HepG2 (cell line): Measurements from ENCODE around the gene PHB1. TPM values are rescaled to one million over a fixed set of nuclear protein-coding genes. Genes with fewer than 3 reads are reported as not detected.

Experiments used
- ATAC-seq: fragments of 200-7000 bp; cut with Tn5 transposase; 3 replicates; pipeline ENCODE4 v1.9.1; 2020; ENCODE audit warnings: mild to moderate bottlenecking, moderate library complexity
- BruUV-seq: library from RNA; stranded (reverse); fragments of 400-500 nt; replicated peaks from 2 replicates; lab custom pipeline; 2021; lab: Mats Ljungman, UMichigan
- CTCF ChIA-PET: fragments of 300-600 bp; formaldehyde crosslinking; extraction: SDS; loops from one replicate; lab custom pipeline; 2021; ENCODE audit warnings: low total read pairs, inconsistent platforms, low intra/inter-chr PET ratio; lab: Yijun Ruan, JAX
- POLR2A ChIA-PET: fragments of 350-600 bp; sonication (Branson Sonifier 250); formaldehyde crosslinking; loops from one replicate; lab custom pipeline; 2020; ENCODE audit warnings: antibody characterized with exemption, inconsistent platforms; lab: Yijun Ruan, JAX
- DNase-seq: peaks from one replicate; pipeline ENCODE4 v3.0.0-alpha.2; 2015; ENCODE audit warnings: low spot score
- FAIRE-seq: peaks from 3 replicates; lab custom pipeline; 2011; peaks lifted over from hg19 to GRCh38; lab: Jason Lieb, UNC
- H2AFZ ChIP-seq: one replicate; pipeline ENCODE4 v1.6.1; 2011; ENCODE audit warnings: low read length, inconsistent platforms
- H3K27ac ChIP-seq: fragments of 300-600 bp; 3 replicates; pipeline ENCODE4 v1.8.0; 2011; ENCODE audit warnings: mixed run types, mild to moderate bottlenecking, mixed read lengths, low read length, inconsistent platforms; ENCODE audit not compliant: insufficient read depth; ENCODE audit errors: extremely low read length
- H3K27me3 ChIP-seq, 2 experiments: fragments of 200-600 bp in 1 of 2; 2 replicates in 1 of 2; 3 replicates in 1 of 2; pipeline versions ENCODE4 v1.6.0 to v1.8.0; 2011; ENCODE audit warnings: low read length in 2 of 2, mild to moderate bottlenecking in 2 of 2, moderate library complexity in 2 of 2, inconsistent platforms in 1 of 2; ENCODE audit not compliant: insufficient read depth in 2 of 2, control insufficient read depth in 1 of 2
- H3K36me3 ChIP-seq, 2 experiments: fragments of 200-600 bp in 1 of 2; replicated peaks in 1 of 2; 2 replicates in 1 of 2; 3 replicates in 1 of 2; pipeline versions ENCODE4 v1.5.1 to v1.8.0; 2011; ENCODE audit warnings: low read length in 2 of 2, inconsistent platforms in 1 of 2; ENCODE audit not compliant: insufficient read depth in 2 of 2, control insufficient read depth in 1 of 2
- H3K4me1 ChIP-seq: 2 replicates; pipeline ENCODE4 v1.5.1; 2012; ENCODE audit warnings: low read length, inconsistent platforms; ENCODE audit not compliant: insufficient read depth
- H3K4me2 ChIP-seq: 2 replicates; pipeline ENCODE4 v1.6.0; 2011; ENCODE audit warnings: low read depth, low read length, inconsistent platforms
- H3K4me3 ChIP-seq, 3 experiments: fragments of 200-600 bp in 1 of 3; sonication (generic), shearing (Covaris generic) in 1 of 3; replicated peaks in 1 of 3; 2 replicates each; pipeline ENCODE4 v1.5.1; 2011 to 2016; ENCODE audit warnings: low read length in 3 of 3, inconsistent platforms in 2 of 3, low read depth in 2 of 3, mild to moderate bottlenecking in 2 of 3, control low read depth in 1 of 3, mixed read lengths in 1 of 3; ENCODE audit not compliant: insufficient read depth in 1 of 3
- H3K79me2 ChIP-seq: one replicate; pipeline ENCODE4 v1.6.1; 2011; ENCODE audit warnings: low read length, inconsistent platforms; ENCODE audit not compliant: insufficient read depth
- H3K9ac ChIP-seq: 2 replicates; pipeline ENCODE4 v1.6.0; 2011; ENCODE audit warnings: mild to moderate bottlenecking, low read depth, low read length, inconsistent platforms; ENCODE audit not compliant: insufficient read depth
- H3K9me3 ChIP-seq: 2 replicates; pipeline ENCODE4 v1.5.1; 2012; ENCODE audit warnings: mild to moderate bottlenecking, low read length
- H4K20me1 ChIP-seq: 2 replicates; pipeline ENCODE4 v1.6.0; 2011; ENCODE audit warnings: inconsistent platforms, mild to moderate bottlenecking, low read length, moderate library complexity; ENCODE audit not compliant: insufficient read depth
- ZFYVE20 ChIP-seq: sonication (generic); formaldehyde crosslinking; IDR thresholded peaks from 2 replicates; pipeline ENCODE4 v1.8.0; 2023; ENCODE audit warnings: low read depth, mild to moderate bottlenecking, moderate library complexity, missing genetic modification reagents, borderline replicate concordance
- ZNF180 ChIP-seq: sonication (generic); formaldehyde crosslinking; IDR thresholded peaks from 2 replicates; pipeline ENCODE4 v1.4.0; 2020; ENCODE audit warnings: low read depth, missing genetic modification reagents, borderline replicate concordance
- ZNF784 ChIP-seq: sonication (generic); formaldehyde crosslinking; IDR thresholded peaks from 2 replicates; pipeline ENCODE4 v1.5.1; 2020; ENCODE audit warnings: missing genetic modification reagents, mild to moderate bottlenecking, borderline replicate concordance
- ZNF800 ChIP-seq: sonication (generic); formaldehyde crosslinking; IDR thresholded peaks from 2 replicates; pipeline ENCODE4 v1.4.0; 2020; ENCODE audit warnings: missing genetic modification reagents
- WGBS: methylation state at CpG from one replicate; pipeline ENCODE4 v1.1.6; 2017; ENCODE audit warnings: low lambda C conversion rate; 5-methylcytosine and 5-hydroxymethylcytosine counted together
- in situ Hi-C: cut with HindIII; loops from 2 replicates; pipeline ENCODE4 v1.10.0; 2017; ENCODE audit warnings: low pct_unique_long_range_greater_than_20kb; ENCODE audit not compliant: extremely low pct_ligation_motif_present
- intact Hi-C: fragments of 100-400 bp; cut with micrococcal nuclease; formaldehyde crosslinking; loops from one replicate; pipeline ENCODE4 v1.10.0; 2022; ENCODE audit not compliant: unreplicated experiment
- polyA plus RNA-seq, 8 experiments: library from polyadenylated mRNA; depleted of rRNA in 3 of 8; stranded (reverse) in 7 of 8; unstranded in 1 of 8; fragments of >200 nt; fragmentation: Illumina TruSeq in 4 of 8; extraction: Trizol in 4 of 8; gene quantifications; 2 replicates each; pipeline versions ENCODE4 v1.2.1 to v1.2.3, GENCODE V29; 2011 to 2016; ENCODE audit warnings: low read depth in 4 of 8, missing spikeins in 1 of 8, mixed read lengths in 1 of 8; ENCODE audit not compliant: insufficient read depth in 1 of 8
- total RNA-seq, 5 experiments: library from RNA; depleted of rRNA; stranded (reverse); fragments of >200 nt; fragmentation: Illumina TruSeq; extraction: Trizol; gene quantifications; 2 replicates each; pipeline ENCODE4 v1.2.3, GENCODE V29; 2016; ENCODE audit warnings: low read depth in 1 of 5

Gene PHB1
- total and polyA plus RNA-seq, 2 of the 13 experiments (the other 11 are each of a cell fraction or from before 2014, with no cell fraction given): 515 to 688 TPM

- Histone ChIP-seq H3K27ac (no peak overlapping the region), H3K4me3 (peak overlapping the region in 1 of 3 experiments; percentile 22; a peak in 1 of 6 replicates)
- FAIRE-seq: no peak
These were observed 55.9 kb downstream of the PHB1 start for GRCh38 chr17:49358641-49359247.

More at GRCh38 chr17:49358641-49359247, 55.9 kb downstream of the PHB1 start:
- H3K27me3 ChIP-seq: no peaks in the 10 kb centered on the region; a peak in 1 of 5 replicates
- H2AFZ ChIP-seq: no peak overlapping the region
- intact Hi-C loops: no loop called here
- H3K79me2 ChIP-seq: peaks cover 71% of the 10 kb centered on the region
- in situ Hi-C loops: no loop called here
- peaks cover 43% of the 10 kb centered on the region for H3K4me1 ChIP-seq
- 86% methylated on average over 4 of the region's 4 CpGs for WGBS
- peaks cover 32% of the 10 kb centered on the region for H4K20me1 ChIP-seq
- TF ChIP-seq ZNF784 (CRISPR knock-in tag): 0 out of 2 replicates have a peak, but pooled peaks have one; percentile 30
- no peak for TF ChIP-seq ZNF180 (CRISPR knock-in tag)
- TF ChIP-seq ZNF800 (CRISPR knock-in tag): no peak
- TF ChIP-seq ZFYVE20: no peak
- H3K4me2 ChIP-seq: peak overlapping the region; percentile 99; the same call in 1 of the 2 replicates
- ChIA-PET CTCF (no interaction called here), POLR2A (interaction anchor here (0.9 to 1.9 kb wide), 2 partner anchors 9 to 56 kb away, joined by 3 to 11 read pairs; partner anchors contain the start of gene PHB1)
- H3K36me3 ChIP-seq: no peaks in the 10 kb centered on the region
- ATAC-seq: no peak
- no TSS peak for BruUV-seq
- H3K9ac ChIP-seq: no peak overlapping the region
- no peak for DNase-seq
- H3K9me3 ChIP-seq: no peaks in the 10 kb centered on the region
